GM20000 (cell line): Measurements from ENCODE around the gene LIG1.
"Not testable (repeated sequence)": the region's sequence is repeated elsewhere in the genome, so short reads cannot be mapped to it uniquely, and the experiment has no call there.

Source experiments
- DNase-seq: peaks from one replicate; pipeline ENCODE4 v3.0.0; 2012; ENCODE audit warnings: low spot score
- TF ChIP-seq, protein P1 (sequence below): IDR thresholded peaks from 2 replicates; pipeline ENCODE4 v1.5.1; 2012; ENCODE audit warnings: mild to moderate bottlenecking, control low read depth; ENCODE audit errors: extremely low read depth, missing control alignments

The LIG1 gene

DNA sequence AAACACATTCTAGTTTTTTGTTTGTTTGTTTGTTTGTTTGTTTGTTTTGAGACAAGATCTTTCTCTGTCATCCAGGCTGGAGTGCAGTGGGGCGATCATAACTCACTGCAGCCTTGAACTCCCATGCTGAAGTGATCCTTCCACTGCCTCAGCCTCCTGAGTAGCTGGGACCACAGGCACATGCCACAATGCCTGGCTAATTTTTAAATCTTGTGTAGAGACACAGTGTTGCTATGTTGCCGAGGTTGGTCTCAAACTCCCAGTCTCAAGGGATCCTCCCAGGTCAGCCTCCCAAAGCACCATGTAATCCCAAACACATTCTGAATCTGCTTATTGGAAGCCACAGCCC lies 75.3 kb downstream of the LIG1 start:
- TF ChIP-seq, protein P1, sequence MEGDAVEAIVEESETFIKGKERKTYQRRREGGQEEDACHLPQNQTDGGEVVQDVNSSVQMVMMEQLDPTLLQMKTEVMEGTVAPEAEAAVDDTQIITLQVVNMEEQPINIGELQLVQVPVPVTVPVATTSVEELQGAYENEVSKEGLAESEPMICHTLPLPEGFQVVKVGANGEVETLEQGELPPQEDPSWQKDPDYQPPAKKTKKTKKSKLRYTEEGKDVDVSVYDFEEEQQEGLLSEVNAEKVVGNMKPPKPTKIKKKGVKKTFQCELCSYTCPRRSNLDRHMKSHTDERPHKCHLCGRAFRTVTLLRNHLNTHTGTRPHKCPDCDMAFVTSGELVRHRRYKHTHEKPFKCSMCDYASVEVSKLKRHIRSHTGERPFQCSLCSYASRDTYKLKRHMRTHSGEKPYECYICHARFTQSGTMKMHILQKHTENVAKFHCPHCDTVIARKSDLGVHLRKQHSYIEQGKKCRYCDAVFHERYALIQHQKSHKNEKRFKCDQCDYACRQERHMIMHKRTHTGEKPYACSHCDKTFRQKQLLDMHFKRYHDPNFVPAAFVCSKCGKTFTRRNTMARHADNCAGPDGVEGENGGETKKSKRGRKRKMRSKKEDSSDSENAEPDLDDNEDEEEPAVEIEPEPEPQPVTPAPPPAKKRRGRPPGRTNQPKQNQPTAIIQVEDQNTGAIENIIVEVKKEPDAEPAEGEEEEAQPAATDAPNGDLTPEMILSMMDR = no peak
- DNase-seq = no peak

DNA sequence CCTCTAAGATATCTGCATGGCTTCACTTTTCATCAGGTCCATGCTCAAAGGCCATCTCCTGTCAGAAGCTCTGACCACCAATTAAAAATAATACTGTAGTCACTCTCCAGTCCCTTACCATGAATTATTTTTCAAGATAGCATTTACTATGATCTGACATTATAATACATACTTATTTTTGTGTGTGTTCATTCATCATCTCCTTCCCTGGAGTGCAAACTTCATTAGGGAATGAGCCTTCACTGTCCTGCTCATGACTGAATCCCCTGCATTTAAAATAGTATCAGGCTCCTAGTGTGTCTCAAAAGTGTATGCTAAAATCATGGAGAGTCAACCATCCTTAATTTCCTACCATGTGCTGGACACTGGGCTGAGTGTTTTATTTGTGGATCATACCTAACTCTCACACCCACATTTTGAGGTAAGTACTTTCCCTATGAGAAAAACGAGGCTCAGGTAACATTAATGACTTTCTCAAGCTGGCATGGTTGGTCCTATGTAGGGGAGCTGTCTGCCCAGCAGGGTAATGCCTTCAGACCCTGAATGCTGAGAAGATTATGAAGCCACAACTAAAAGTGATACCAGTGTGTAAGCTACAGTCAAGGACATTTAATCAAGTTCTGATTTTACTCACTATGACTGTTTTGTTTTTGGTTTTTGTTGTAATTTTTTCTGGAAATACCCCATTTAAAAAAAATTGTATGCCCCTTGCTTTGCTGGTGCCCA lies 75.9 kb downstream of the LIG1 start:
- DNase-seq = no peak
- TF ChIP-seq, protein P1 = no peak

DNA sequence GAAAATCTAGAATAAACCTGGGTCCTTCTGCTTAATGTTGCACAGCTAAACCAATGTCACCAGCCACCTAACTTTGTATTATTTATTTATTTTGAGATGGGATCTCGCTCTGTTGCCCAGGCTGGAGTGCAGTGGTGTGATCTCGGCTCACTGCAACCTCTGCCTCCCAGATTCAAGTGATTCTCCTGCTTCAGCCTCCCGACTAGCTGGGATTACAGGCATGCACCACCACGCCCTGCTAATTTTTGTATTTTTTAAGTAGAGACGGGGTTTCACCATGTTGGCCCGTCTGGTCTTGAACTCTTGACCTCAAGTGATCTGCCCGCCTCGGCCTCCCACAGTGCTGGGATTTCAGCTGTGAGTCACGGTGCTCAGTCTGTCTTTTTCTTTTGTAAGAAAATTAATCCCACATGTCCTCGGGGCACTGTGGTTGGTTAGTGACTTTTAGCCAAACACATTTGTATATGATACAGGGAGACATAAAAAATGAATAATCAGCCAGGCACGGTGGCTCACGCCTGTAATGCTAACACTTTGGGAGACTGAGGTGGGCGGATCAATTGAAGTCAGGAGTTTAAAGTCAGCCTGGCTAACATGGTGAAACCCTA lies 78.9 kb downstream of the LIG1 start:
- DNase-seq = not testable (repeated sequence)

DNA sequence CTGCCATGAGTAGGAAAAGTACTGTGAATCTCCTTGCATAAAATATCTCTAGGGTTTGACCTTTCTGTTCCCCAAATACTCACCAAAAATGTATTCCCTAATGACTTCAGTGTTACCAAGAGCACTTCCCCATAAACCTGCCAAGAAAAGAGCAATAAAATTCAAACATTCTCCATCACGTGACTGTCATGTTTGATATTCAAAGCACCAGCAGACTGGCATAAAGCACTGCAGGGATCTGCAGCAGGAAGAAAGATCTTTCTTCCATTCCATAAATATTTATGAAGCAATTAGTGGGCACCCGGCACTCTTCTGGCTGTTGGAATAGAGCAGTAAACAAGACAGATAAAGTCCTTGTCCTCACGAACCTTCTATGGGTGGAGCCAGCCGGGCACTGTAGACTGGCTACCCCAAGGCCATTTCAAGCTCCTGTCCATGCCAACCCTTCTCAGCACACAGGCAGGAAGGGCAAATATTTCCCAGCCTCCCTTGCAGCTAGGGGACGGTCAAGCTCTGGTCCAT lies 79.8 kb downstream of the LIG1 start:
- TF ChIP-seq, protein P1 = no peak
- DNase-seq = no peak

DNA sequence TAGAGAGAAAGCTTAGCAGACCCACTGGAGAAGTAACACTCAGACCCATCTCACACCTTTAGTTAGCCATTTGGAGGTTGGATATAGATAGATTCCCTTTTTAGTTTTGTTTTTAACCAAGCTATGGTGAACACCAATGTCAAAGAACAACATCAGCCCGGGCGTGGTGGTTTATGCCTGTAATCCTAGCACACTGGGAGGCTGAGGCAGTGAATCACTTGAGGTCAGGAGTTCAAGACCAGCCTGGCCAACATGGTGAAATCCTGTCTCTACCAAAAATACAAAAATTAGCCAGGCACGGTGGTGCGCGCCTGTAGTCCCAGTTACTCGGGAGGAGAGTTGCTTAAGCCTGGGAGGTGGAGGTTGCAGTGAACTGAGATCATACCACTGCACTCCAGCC lies 81.2 kb downstream of the LIG1 start:
- DNase-seq = not testable (repeated sequence)

DNA sequence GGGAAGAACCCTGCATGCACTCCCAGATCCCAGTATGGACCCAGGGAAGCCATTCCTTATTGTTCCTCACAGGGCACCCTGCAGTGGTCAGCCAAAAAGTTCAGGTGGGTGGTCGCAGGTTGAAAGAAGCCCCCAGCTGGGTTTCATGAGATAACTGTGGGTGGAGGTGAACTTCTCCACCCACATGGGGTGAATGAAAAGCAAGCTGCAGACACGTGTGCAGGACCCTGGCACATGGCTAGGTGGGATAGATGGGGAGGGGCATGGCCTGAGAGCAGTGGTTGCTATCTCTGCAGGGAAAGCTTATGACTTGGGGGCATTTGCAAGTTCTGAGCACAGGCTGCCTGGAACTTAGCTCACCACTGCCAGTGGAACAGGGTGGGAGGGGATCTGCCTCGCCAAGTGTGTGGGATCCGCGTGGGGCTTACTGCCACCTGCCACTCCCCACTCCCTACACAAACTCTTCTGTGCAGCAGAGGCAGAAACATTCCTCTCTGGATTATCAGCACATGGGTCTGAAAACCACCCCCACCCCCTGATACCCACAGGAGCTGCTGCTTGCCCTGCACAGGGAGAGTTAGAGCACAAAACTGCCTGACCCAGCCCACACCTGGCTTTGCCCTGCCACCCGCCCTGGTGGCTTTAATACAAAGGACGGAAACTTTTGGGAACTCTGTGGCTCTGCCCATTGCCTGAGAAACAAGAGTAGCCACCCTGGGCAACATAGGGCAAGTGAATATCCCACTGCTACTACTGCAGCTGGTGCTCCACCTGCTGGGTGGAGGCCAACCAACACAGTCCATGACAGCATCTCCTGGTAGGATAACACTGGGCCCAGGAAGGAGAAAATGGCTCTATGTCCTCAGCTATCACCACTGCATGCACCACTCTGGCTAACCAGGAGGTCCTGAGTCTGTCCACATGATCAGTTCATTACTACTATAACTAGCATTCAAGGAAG lies 84.0 kb downstream of the LIG1 start:
- TF ChIP-seq, protein P1 = no peak
- DNase-seq = no peak

DNA sequence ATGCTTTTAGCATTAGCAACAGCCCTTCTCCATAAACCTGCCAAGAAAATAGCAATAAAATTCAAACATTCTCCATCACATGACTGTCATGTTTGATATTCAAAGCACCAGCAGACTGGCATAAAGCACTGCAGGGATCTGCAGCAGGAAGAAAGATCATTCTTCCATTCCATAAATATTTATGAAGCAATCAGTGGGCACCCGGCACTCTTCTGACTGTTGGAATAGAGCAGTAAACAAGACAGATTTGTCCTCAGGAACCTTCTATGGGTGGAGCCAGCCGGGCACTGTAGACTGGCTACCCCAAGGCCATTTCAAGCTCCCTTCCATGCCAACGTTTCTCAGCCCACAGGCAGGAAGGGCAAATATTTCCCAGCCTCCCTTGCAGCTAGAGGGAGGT lies 85.1 kb downstream of the LIG1 start:
- no peak for DNase-seq
- TF ChIP-seq, protein P1 = no peak

DNA sequence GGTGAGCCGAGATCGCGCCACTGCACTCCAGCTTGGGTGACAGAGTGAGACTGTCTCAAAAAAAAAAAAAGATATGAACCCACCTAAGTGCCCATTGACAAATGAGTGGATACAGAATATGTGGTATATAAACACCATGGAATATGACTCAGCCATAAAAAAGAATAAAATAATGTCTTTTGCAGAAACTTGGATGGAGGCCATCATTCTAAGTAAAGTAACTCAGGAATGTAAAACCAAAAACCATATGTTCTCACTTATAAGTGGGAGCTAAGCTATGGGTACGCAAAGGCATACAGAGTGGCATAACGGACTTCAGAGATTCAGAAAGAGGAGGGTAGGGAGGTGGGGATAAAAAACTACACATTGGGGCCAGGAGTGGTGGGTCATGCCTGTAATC lies 89.0 kb downstream of the LIG1 start:
- DNase-seq = no peak
- TF ChIP-seq, protein P1 = no peak

DNA sequence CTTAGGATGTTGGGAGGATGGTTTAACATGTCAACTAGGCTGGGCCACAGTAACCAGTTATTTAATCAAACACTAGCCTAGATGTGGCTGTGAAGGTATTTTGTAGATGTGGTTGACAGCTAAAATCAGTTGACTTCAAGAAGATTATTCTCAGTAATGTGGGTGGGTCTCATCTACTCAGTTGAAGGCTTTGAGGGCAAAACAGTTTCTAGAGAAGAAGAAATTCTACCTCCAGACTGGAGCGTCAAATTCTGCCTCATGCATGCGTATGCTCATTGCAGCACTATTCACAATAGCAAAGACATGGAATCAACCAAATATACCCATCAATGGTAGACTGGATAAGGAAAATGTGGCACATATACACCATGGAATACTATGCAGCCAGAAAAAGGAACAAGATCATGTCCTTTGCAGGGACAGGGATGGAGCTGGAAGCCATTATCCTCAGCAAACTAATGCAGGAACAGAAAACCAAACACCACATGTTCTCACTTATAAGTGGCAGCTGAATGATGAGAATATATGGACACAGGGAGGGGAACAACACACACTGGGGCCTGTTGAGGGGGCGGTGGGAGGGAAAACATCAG lies 99.9 kb downstream of the LIG1 start:
- DNase-seq = not testable (repeated sequence)
